Ectodermal cell (in vitro differentiated cells): ENCODE data around the gene PDCD4.

ENCODE experiments used
- H3K27ac ChIP-seq: 2 replicates; pipeline ENCODE4 v1.7.0; 2013; ENCODE audit warnings: mild to moderate bottlenecking, low read depth, low read length; ENCODE audit not compliant: insufficient read depth, poor library complexity, severe bottlenecking
- H3K27me3 ChIP-seq: 2 replicates; pipeline ENCODE4 v1.7.0; 2013; ENCODE audit warnings: mild to moderate bottlenecking, low read length; ENCODE audit not compliant: insufficient read depth, control insufficient read depth, poor library complexity, severe bottlenecking
- H3K36me3 ChIP-seq: one replicate; pipeline ENCODE4 v1.7.0; 2013; ENCODE audit warnings: low read length; ENCODE audit not compliant: control insufficient read depth, insufficient read depth
- H3K4me1 ChIP-seq: one replicate; pipeline ENCODE4 v1.7.0; 2013; ENCODE audit warnings: low read length; ENCODE audit not compliant: control insufficient read depth, insufficient read depth
- H3K4me3 ChIP-seq: 2 replicates; pipeline ENCODE4 v1.7.0; 2013; ENCODE audit warnings: low read depth, low read length, control low read depth; ENCODE audit not compliant: insufficient read depth
- H3K9me3 ChIP-seq: 2 replicates; pipeline ENCODE4 v1.7.0; 2013; ENCODE audit warnings: mild to moderate bottlenecking, low read length, moderate library complexity; ENCODE audit not compliant: control insufficient read depth
- WGBS, 2 experiments: methylation state at CpG; one replicate each; pipeline ENCODE4 v1.1.7; 2013; ENCODE audit warnings: missing lambda C conversion rate in 2 of 2; 5-methylcytosine and 5-hydroxymethylcytosine counted together

Gene PDCD4

GRCh38 chr10:110833234-110833940 lies 38.3 kb upstream of the PDCD4 start:
- WGBS, 2 experiments = 79 to 80% methylated on average over 10 to 11 of the region's 13 CpGs

GRCh38 chr10:110833941-110834628 lies 37.6 kb upstream of the PDCD4 start:
- Histone ChIP-seq H3K4me1 (peaks cover 29% of the 10 kb centered on the region), H3K27me3 (no peaks in the 10 kb centered on the region), H3K27ac (no peak overlapping the region), H3K36me3 (no peaks in the 10 kb centered on the region), H3K9me3 (no peaks in the 10 kb centered on the region), H3K4me3 (no peak overlapping the region)
- WGBS, 2 experiments = 92 to 93% methylated on average over 14 of the region's 14 CpGs

More at GRCh38 chr10:110833234-110833940, 38.3 kb upstream of the PDCD4 start:
- H3K36me3 ChIP-seq = no peaks in the 10 kb centered on the region
- no peak overlapping the region for H3K27ac ChIP-seq
- H3K27me3 ChIP-seq = no peaks in the 10 kb centered on the region
- H3K4me1 ChIP-seq = peaks cover 33% of the 10 kb centered on the region
- no peaks in the 10 kb centered on the region for H3K9me3 ChIP-seq
- H3K4me3 ChIP-seq = no peak overlapping the region

- H3K27ac ChIP-seq = no peak overlapping the region
Observed at GRCh38 chr10:110834629-110835301, 37.0 kb upstream of the PDCD4 start.

GRCh38 chr10:110835841-110836240 lies 35.9 kb upstream of the PDCD4 start:
- Histone ChIP-seq H3K9me3 (no peaks in the 10 kb centered on the region), H3K27ac (no peak overlapping the region), H3K27me3 (no peaks in the 10 kb centered on the region), H3K4me3 (no peak overlapping the region), H3K36me3 (no peaks in the 10 kb centered on the region), H3K4me1 (peaks cover 20% of the 10 kb centered on the region)
- WGBS, 2 experiments = 86 to 88% methylated on average over 7 of the region's 7 CpGs

More at GRCh38 chr10:110834629-110835301, 37.0 kb upstream of the PDCD4 start:
- 60 to 66% methylated on average over 6 of the region's 6 CpGs for WGBS, 2 experiments
- no peaks in the 10 kb centered on the region for H3K36me3 ChIP-seq
- H3K27me3 ChIP-seq = no peaks in the 10 kb centered on the region
- no peak overlapping the region for H3K4me3 ChIP-seq
- H3K4me1 ChIP-seq = peaks cover 22% of the 10 kb centered on the region
- no peaks in the 10 kb centered on the region for H3K9me3 ChIP-seq

GRCh38 chr10:110836706-110837105 lies 35.0 kb upstream of the PDCD4 start:
- Histone ChIP-seq H3K4me1 (peaks cover 20% of the 10 kb centered on the region), H3K9me3 (no peaks in the 10 kb centered on the region), H3K36me3 (no peaks in the 10 kb centered on the region), H3K27ac (no peak overlapping the region), H3K4me3 (no peak overlapping the region), H3K27me3 (no peaks in the 10 kb centered on the region)
- 90 to 93% methylated on average over 3 of the region's 3 CpGs for WGBS, 2 experiments

GRCh38 chr10:110837418-110838171 lies 34.1 kb upstream of the PDCD4 start:
- H3K27ac ChIP-seq = no peak overlapping the region
- WGBS, 2 experiments = 89 to 97% methylated on average over 2 of the region's 2 CpGs

GRCh38 chr10:110840225-110840922 lies 31.4 kb upstream of the PDCD4 start:
- Histone ChIP-seq H3K27ac (no peak overlapping the region), H3K4me3 (no peak overlapping the region), H3K27me3 (no peaks in the 10 kb centered on the region), H3K36me3 (no peaks in the 10 kb centered on the region), H3K4me1 (peaks cover 14% of the 10 kb centered on the region), H3K9me3 (no peaks in the 10 kb centered on the region)
- 89 to 93% methylated on average over 5 of the region's 5 CpGs for WGBS, 2 experiments

More at GRCh38 chr10:110837418-110838171, 34.1 kb upstream of the PDCD4 start:
- Histone ChIP-seq H3K27me3 (no peaks in the 10 kb centered on the region), H3K9me3 (no peaks in the 10 kb centered on the region), H3K4me3 (no peak overlapping the region), H3K4me1 (peaks cover 20% of the 10 kb centered on the region), H3K36me3 (no peaks in the 10 kb centered on the region)

- H3K4me1 ChIP-seq = peaks cover 9% of the 10 kb centered on the region
- H3K27me3 ChIP-seq = no peaks in the 10 kb centered on the region
- no peaks in the 10 kb centered on the region for H3K36me3 ChIP-seq
- H3K27ac ChIP-seq = no peak overlapping the region
- 85 to 93% methylated on average over 3 of the region's 3 CpGs for WGBS, 2 experiments
- H3K4me3 ChIP-seq = no peak overlapping the region
- no peaks in the 10 kb centered on the region for H3K9me3 ChIP-seq
Observed at GRCh38 chr10:110840923-110841428, 30.8 kb upstream of the PDCD4 start.

GRCh38 chr10:110841767-110842267 lies 29.9 kb upstream of the PDCD4 start:
- WGBS, 2 experiments = 89% methylated on average over 9 of the region's 9 CpGs
- no peaks in the 10 kb centered on the region for H3K27me3 ChIP-seq
- no peaks in the 10 kb centered on the region for H3K9me3 ChIP-seq
- peaks cover 6% of the 10 kb centered on the region for H3K4me1 ChIP-seq
- H3K36me3 ChIP-seq = no peaks in the 10 kb centered on the region
- no peak overlapping the region for H3K4me3 ChIP-seq
- no peak overlapping the region for H3K27ac ChIP-seq
